ENCODE measurements around the gene SPHK2.

- TF ChIP-seq POLR2A (IDR thresholded peaks at IDR 0.05) (no peak), CTCF (IDR thresholded peaks at IDR 0.05) (no peak), POLR2AphosphoS5 (IDR thresholded peaks at IDR 0.05) (no peak), EP300 (IDR thresholded peaks at IDR 0.05) (no peak)
Measured at GRCh38 chr19:48636859-48637448, 17.6 kb downstream of the SPHK2 start, which contains the start of gene DBP.

All from suprapubic skin (tissue), 4 donors.